ENCODE results near the gene RPS8. TPM values are rescaled to one million over a fixed set of nuclear protein-coding genes. Genes with fewer than 3 reads are reported as not detected.
"Not testable (repeated sequence)": the region's sequence is repeated elsewhere in the genome, so short reads cannot be mapped to it uniquely, and the experiment has no call there.

RPS8 gene
- total RNA-seq, 1 donor from 2014 or later = 3,387 TPM

GRCh38 chr1:44821240-44821715, 45.9 kb downstream of the RPS8 start:
- H3K4me3 ChIP-seq (ENCODE audit: low read depth, low read length) = no peak overlapping the region
- TF ChIP-seq CTCF (IDR thresholded peaks at IDR 0.05; ENCODE audit: insufficient read depth, low read length, severe bottlenecking) = no peak
- H3K36me3 ChIP-seq (ENCODE audit: control insufficient read depth, insufficient read depth, low read length) = no peaks in the 10 kb centered on the region
- H3K27me3 ChIP-seq (ENCODE audit: control insufficient read depth, insufficient read depth, low read length) = no peaks in the 10 kb centered on the region
- FAIRE-seq = no peak
- no peak for DNase-seq (ENCODE audit: low read depth)

GRCh38 chr1:44822131-44822701, 46.9 kb downstream of the RPS8 start:
- no peak for TF ChIP-seq CTCF (IDR thresholded peaks at IDR 0.05; ENCODE audit: insufficient read depth, low read length, severe bottlenecking)
- no peaks in the 10 kb centered on the region for H3K36me3 ChIP-seq (ENCODE audit: control insufficient read depth, insufficient read depth, low read length)
- no peaks in the 10 kb centered on the region for H3K27me3 ChIP-seq (ENCODE audit: control insufficient read depth, insufficient read depth, low read length)
- DNase-seq (ENCODE audit: low read depth) (no peak), FAIRE-seq (no peak)
- H3K4me3 ChIP-seq (ENCODE audit: low read depth, low read length) = no peak overlapping the region

- Histone ChIP-seq H3K4me3 (ENCODE audit: low read depth, low read length) (no peak overlapping the region), H3K27me3 (ENCODE audit: control insufficient read depth, insufficient read depth, low read length) (no peaks in the 10 kb centered on the region), H3K36me3 (ENCODE audit: control insufficient read depth, insufficient read depth, low read length) (no peaks in the 10 kb centered on the region)
- no peak for DNase-seq (ENCODE audit: low read depth)
- FAIRE-seq = no peak
- TF ChIP-seq CTCF (IDR thresholded peaks at IDR 0.05; ENCODE audit: insufficient read depth, low read length, severe bottlenecking) = no peak
Measured at GRCh38 chr1:44822981-44823451, 47.7 kb downstream of the RPS8 start.

GRCh38 chr1:44824392-44824791, 49.1 kb downstream of the RPS8 start:
- H3K4me3 ChIP-seq (ENCODE audit: low read depth, low read length); H3K36me3 ChIP-seq (ENCODE audit: control insufficient read depth, insufficient read depth, low read length); FAIRE-seq; DNase-seq (ENCODE audit: low read depth); H3K27me3 ChIP-seq (ENCODE audit: control insufficient read depth, insufficient read depth, low read length): not testable (repeated sequence)

- DNase-seq (ENCODE audit: low read depth) = no peak
- no peak for TF ChIP-seq CTCF (IDR thresholded peaks at IDR 0.05; ENCODE audit: insufficient read depth, low read length, severe bottlenecking)
- Histone ChIP-seq H3K4me3 (ENCODE audit: low read depth, low read length) (no peak overlapping the region), H3K27me3 (ENCODE audit: control insufficient read depth, insufficient read depth, low read length) (no peaks in the 10 kb centered on the region), H3K36me3 (ENCODE audit: control insufficient read depth, insufficient read depth, low read length) (no peaks in the 10 kb centered on the region)
- FAIRE-seq = no peak
Measured at GRCh38 chr1:44826375-44827196, 51.2 kb downstream of the RPS8 start.

GRCh38 chr1:44827197-44828002, 52.1 kb downstream of the RPS8 start:
- no peak for TF ChIP-seq CTCF (IDR thresholded peaks at IDR 0.05; ENCODE audit: insufficient read depth, low read length, severe bottlenecking)
- Histone ChIP-seq H3K36me3 (ENCODE audit: control insufficient read depth, insufficient read depth, low read length) (no peaks in the 10 kb centered on the region), H3K27me3 (ENCODE audit: control insufficient read depth, insufficient read depth, low read length) (no peaks in the 10 kb centered on the region), H3K4me3 (ENCODE audit: low read depth, low read length) (no peak overlapping the region)
- DNase-seq (ENCODE audit: low read depth) (no peak), FAIRE-seq (no peak)

All from bronchial epithelial cell (primary cell).